WTC11 (cell line): ENCODE data around the gene DRGX. TPM values are rescaled to one million over a fixed set of nuclear protein-coding genes. Genes with fewer than 3 reads are reported as not detected.

Experiments
- ATAC-seq: fragments of 200-7000 bp; cut with Tn5 transposase; 2 replicates; pipeline ENCODE4 v1.10.0; 2021; ENCODE audit warnings: mild to moderate bottlenecking, moderate library complexity
- CTCF ChIA-PET: fragments of 300-600 bp; sonication (Branson Sonifier 250); formaldehyde crosslinking; loops from one replicate; lab custom pipeline; 2021; ENCODE audit warnings: antibody characterized with exemption; lab: Charles Lee
- POLR2A ChIA-PET: fragments of 350-600 bp; sonication (Branson Sonifier 250); formaldehyde crosslinking; loops from one replicate; lab custom pipeline; 2021; ENCODE audit warnings: antibody characterized with exemption; lab: Charles Lee
- DNase-seq: peaks from one replicate; pipeline ENCODE4 v3.0.0; 2021; ENCODE audit warnings: low spot score
- H3K27ac Mint-ChIP-seq: 2 replicates; pipeline ENCODE4 v1.8.0; 2021; ENCODE audit warnings: mixed read lengths
- H3K27me3 Mint-ChIP-seq: 2 replicates; pipeline ENCODE4 v1.8.0; 2021; ENCODE audit warnings: low read depth, mild to moderate bottlenecking, moderate library complexity, mixed read lengths
- H3K36me3 Mint-ChIP-seq: 2 replicates; pipeline ENCODE4 v1.8.0; 2021; ENCODE audit warnings: mixed read lengths
- H3K4me1 Mint-ChIP-seq: 2 replicates; pipeline ENCODE4 v1.8.0; 2022; ENCODE audit warnings: mixed read lengths
- H3K4me3 Mint-ChIP-seq: 2 replicates; pipeline ENCODE4 v1.8.0; 2021; ENCODE audit warnings: mild to moderate bottlenecking, moderate library complexity, mixed read lengths
- H3K9me3 Mint-ChIP-seq: 2 replicates; pipeline ENCODE4 v1.8.0; 2021; ENCODE audit warnings: mixed read lengths
- ATF1 ChIP-seq: sonication (generic); formaldehyde crosslinking; IDR thresholded peaks from 2 replicates; pipeline ENCODE4 v1.8.1; 2023; ENCODE audit warnings: mild to moderate bottlenecking, moderate library complexity, missing genetic modification reagents
- ERG ChIP-seq: fragments of 250-450 bp; sonication (Bioruptor Pico); IDR thresholded peaks from 2 replicates; pipeline ENCODE4 v1.8.0; 2021; ENCODE audit warnings: mild to moderate bottlenecking
- FOXJ3 ChIP-seq: sonication (generic); formaldehyde crosslinking; IDR thresholded peaks from 2 replicates; pipeline ENCODE4 v1.9.0; 2021; ENCODE audit warnings: missing genetic modification reagents, mild to moderate bottlenecking, borderline replicate concordance
- IRF2 ChIP-seq: sonication (generic); formaldehyde crosslinking; IDR thresholded peaks from 2 replicates; pipeline ENCODE4 v1.8.0; 2022; ENCODE audit warnings: low read depth, missing genetic modification reagents, borderline replicate concordance
- JAZF1 ChIP-seq: fragments of 250-450 bp; sonication (Bioruptor Pico); IDR thresholded peaks from 2 replicates; pipeline ENCODE4 v1.9.0; 2021; ENCODE audit warnings: moderate library complexity, mild to moderate bottlenecking, inconsistent platforms
- MXD4 ChIP-seq: fragments of 250-450 bp; sonication (Bioruptor Pico); IDR thresholded peaks from 2 replicates; pipeline ENCODE4 v1.8.0; 2021; ENCODE audit warnings: mild to moderate bottlenecking, moderate library complexity, borderline replicate concordance
- MYBL2 ChIP-seq: sonication (generic); formaldehyde crosslinking; IDR thresholded peaks from 2 replicates; pipeline ENCODE4 v1.8.1; 2023; ENCODE audit warnings: mild to moderate bottlenecking, moderate library complexity, missing genetic modification reagents
- PREB ChIP-seq: sonication (generic); formaldehyde crosslinking; IDR thresholded peaks from 2 replicates; pipeline ENCODE4 v1.8.1; 2022; ENCODE audit warnings: mild to moderate bottlenecking, missing genetic modification reagents, moderate library complexity, borderline replicate concordance
- RORB ChIP-seq: fragments of 250-450 bp; sonication (Bioruptor Pico); IDR thresholded peaks from 2 replicates; pipeline ENCODE4 v1.9.0; 2021; ENCODE audit warnings: mild to moderate bottlenecking
- SMAD3 ChIP-seq: sonication (generic); formaldehyde crosslinking; IDR thresholded peaks from 2 replicates; pipeline ENCODE4 v1.8.0; 2022; ENCODE audit warnings: missing genetic modification reagents, mild to moderate bottlenecking, borderline replicate concordance
- TEAD1 ChIP-seq: sonication (generic); formaldehyde crosslinking; IDR thresholded peaks from 2 replicates; pipeline ENCODE4 v1.8.0; 2022; ENCODE audit warnings: mild to moderate bottlenecking, missing genetic modification reagents
- TP53 ChIP-seq: sonication (generic); formaldehyde crosslinking; IDR thresholded peaks from 2 replicates; pipeline ENCODE4 v1.8.1; 2023; ENCODE audit warnings: mild to moderate bottlenecking, missing genetic modification reagents
- ZMAT4 ChIP-seq: fragments of 250-450 bp; sonication (Bioruptor Pico); IDR thresholded peaks from 2 replicates; pipeline ENCODE4 v1.9.0; 2021; ENCODE audit warnings: mild to moderate bottlenecking
- ZNF121 ChIP-seq: sonication (generic); formaldehyde crosslinking; IDR thresholded peaks from 2 replicates; pipeline ENCODE4 v1.8.0; 2023; ENCODE audit warnings: missing genetic modification reagents
- ZNF219 ChIP-seq: sonication (generic); formaldehyde crosslinking; IDR thresholded peaks from 2 replicates; pipeline ENCODE4 v1.8.0; 2023; ENCODE audit warnings: missing genetic modification reagents, mild to moderate bottlenecking, borderline replicate concordance
- ZNF532 ChIP-seq: fragments of 250-450 bp; sonication (Bioruptor Pico); IDR thresholded peaks from 2 replicates; pipeline ENCODE4 v1.9.0; 2021; ENCODE audit warnings: mild to moderate bottlenecking, borderline replicate concordance
- total RNA-seq: library from RNA; stranded (reverse); gene quantifications from 3 replicates; pipeline ENCODE4 v1.2.3, GENCODE V29; 2021
- TF ChIP-seq, protein P1 (sequence below): sonication (generic); formaldehyde crosslinking; IDR thresholded peaks from 2 replicates; pipeline ENCODE4 v1.8.1; 2023; ENCODE audit warnings: mild to moderate bottlenecking, moderate library complexity, missing genetic modification reagents
- TF ChIP-seq, protein P2 (sequence below): sonication (generic); formaldehyde crosslinking; IDR thresholded peaks from 2 replicates; pipeline ENCODE4 v1.8.1; 2022; ENCODE audit warnings: low read depth, mild to moderate bottlenecking, moderate library complexity, missing genetic modification reagents, borderline replicate concordance
- TF ChIP-seq, protein P3 (sequence below): fragments of 250-450 bp; sonication (Bioruptor Pico); conservative IDR thresholded peaks from 2 replicates; pipeline ENCODE4 v1.9.0; 2021; ENCODE audit warnings: mild to moderate bottlenecking
- TF ChIP-seq, protein P4 (sequence below): sonication (generic); formaldehyde crosslinking; IDR thresholded peaks from 2 replicates; pipeline ENCODE4 v1.8.0; 2022; ENCODE audit warnings: missing genetic modification reagents

DRGX gene
- total RNA-seq, 1 experiment from 2014 or later = not detected

- no peak overlapping the region for H3K4me3 Mint-ChIP-seq
- ATAC-seq (no peak), DNase-seq (no peak)
- H3K27me3 Mint-ChIP-seq = no peaks in the 10 kb centered on the region
- no peaks in the 10 kb centered on the region for H3K36me3 Mint-ChIP-seq
- no peak overlapping the region for H3K27ac Mint-ChIP-seq
- no peaks in the 10 kb centered on the region for H3K9me3 Mint-ChIP-seq
- POLR2A ChIA-PET = no interaction called here
- H3K4me1 Mint-ChIP-seq = peaks cover 5% of the 10 kb centered on the region
- TF ChIP-seq ZMAT4 (CRISPR knock-in tag) (no peak), MXD4 (CRISPR knock-in tag) (no peak), JAZF1 (CRISPR knock-in tag) (no peak), ZNF219 (CRISPR knock-in tag) (no peak), ZNF532 (CRISPR knock-in tag) (no peak), SMAD3 (no peak), TEAD1 (no peak), IRF2 (CRISPR knock-in tag) (no peak), FOXJ3 (CRISPR knock-in tag) (no peak), RORB (CRISPR knock-in tag) (no peak), ZNF121 (no peak), PREB (CRISPR knock-in tag) (no peak), ERG (CRISPR knock-in tag) (no peak), ATF1 (no peak), TP53 (CRISPR knock-in tag) (no peak), MYBL2 (CRISPR knock-in tag) (no peak)
- TF ChIP-seq, protein P1, sequence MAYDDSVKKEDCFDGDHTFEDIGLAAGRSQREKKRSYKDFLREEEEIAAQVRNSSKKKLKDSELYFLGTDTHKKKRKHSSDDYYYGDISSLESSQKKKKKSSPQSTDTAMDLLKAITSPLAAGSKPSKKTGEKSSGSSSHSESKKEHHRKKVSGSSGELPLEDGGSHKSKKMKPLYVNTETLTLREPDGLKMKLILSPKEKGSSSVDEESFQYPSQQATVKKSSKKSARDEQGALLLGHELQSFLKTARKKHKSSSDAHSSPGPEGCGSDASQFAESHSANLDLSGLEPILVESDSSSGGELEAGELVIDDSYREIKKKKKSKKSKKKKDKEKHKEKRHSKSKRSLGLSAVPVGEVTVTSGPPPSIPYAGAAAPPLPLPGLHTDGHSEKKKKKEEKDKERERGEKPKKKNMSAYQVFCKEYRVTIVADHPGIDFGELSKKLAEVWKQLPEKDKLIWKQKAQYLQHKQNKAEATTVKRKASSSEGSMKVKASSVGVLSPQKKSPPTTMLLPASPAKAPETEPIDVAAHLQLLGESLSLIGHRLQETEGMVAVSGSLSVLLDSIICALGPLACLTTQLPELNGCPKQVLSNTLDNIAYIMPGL (CRISPR knock-in tag) = no peak
- TF ChIP-seq, protein P2, sequence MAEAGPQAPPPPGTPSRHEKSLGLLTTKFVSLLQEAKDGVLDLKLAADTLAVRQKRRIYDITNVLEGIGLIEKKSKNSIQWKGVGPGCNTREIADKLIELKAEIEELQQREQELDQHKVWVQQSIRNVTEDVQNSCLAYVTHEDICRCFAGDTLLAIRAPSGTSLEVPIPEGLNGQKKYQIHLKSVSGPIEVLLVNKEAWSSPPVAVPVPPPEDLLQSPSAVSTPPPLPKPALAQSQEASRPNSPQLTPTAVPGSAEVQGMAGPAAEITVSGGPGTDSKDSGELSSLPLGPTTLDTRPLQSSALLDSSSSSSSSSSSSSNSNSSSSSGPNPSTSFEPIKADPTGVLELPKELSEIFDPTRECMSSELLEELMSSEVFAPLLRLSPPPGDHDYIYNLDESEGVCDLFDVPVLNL (CRISPR knock-in tag) = no peak
- TF ChIP-seq, protein P3, sequence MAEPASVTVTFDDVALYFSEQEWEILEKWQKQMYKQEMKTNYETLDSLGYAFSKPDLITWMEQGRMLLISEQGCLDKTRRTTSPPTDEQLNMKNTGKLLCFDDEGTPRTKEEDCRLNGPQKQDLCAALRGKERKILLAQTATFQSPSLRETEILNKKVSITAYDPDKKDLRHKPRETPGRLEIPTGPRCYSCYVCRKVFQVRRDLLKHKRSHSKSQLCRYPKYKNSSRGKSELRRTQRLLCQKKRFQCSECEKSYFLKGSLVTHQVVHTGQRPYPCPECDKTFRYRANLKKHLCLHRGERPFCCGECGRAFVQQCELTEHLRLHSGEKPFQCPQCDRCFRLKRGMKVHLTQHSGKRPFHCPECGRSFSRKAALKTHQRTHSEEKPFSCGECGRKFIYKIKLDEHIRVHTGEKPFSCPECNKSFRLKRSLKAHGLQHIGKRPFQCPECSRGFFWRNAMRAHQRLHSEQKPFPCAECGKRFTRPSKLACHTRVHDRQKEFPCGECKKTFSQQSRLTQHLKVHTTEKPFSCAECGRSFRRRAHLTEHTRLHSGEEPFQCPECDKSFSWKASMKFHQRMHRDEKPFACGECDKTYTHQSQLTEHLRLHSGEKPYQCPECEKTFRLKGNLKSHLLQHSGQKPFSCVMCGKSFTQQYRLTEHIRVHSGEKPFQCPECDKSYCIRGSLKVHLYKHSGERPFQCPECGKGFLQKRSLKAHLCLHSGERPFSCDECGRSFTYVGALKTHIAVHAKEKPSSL (CRISPR knock-in tag) = no peak
- TF ChIP-seq, protein P4, sequence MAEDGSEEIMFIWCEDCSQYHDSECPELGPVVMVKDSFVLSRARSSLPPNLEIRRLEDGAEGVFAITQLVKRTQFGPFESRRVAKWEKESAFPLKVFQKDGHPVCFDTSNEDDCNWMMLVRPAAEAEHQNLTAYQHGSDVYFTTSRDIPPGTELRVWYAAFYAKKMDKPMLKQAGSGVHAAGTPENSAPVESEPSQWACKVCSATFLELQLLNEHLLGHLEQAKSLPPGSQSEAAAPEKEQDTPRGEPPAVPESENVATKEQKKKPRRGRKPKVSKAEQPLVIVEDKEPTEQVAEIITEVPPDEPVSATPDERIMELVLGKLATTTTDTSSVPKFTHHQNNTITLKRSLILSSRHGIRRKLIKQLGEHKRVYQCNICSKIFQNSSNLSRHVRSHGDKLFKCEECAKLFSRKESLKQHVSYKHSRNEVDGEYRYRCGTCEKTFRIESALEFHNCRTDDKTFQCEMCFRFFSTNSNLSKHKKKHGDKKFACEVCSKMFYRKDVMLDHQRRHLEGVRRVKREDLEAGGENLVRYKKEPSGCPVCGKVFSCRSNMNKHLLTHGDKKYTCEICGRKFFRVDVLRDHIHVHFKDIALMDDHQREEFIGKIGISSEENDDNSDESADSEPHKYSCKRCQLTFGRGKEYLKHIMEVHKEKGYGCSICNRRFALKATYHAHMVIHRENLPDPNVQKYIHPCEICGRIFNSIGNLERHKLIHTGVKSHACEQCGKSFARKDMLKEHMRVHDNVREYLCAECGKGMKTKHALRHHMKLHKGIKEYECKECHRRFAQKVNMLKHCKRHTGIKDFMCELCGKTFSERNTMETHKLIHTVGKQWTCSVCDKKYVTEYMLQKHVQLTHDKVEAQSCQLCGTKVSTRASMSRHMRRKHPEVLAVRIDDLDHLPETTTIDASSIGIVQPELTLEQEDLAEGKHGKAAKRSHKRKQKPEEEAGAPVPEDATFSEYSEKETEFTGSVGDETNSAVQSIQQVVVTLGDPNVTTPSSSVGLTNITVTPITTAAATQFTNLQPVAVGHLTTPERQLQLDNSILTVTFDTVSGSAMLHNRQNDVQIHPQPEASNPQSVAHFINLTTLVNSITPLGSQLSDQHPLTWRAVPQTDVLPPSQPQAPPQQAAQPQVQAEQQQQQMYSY (CRISPR knock-in tag) = no peak
- CTCF ChIA-PET = interaction anchor here (0.6 to 3.9 kb wide), 10 partner anchors 19 to 418 kb away, joined by 3 to 44 read pairs (median 3); no protein-coding TSS in a partner anchor
Measured at GRCh38 chr10:49325916-49326783, 69.7 kb downstream of the DRGX start.
